GM12874 (cell line): ENCODE measurements around the gene PRPSAP1.

Experiments
- CTCF ChIP-seq: IDR thresholded peaks from 2 replicates; pipeline ENCODE4 v1.5.1; 2011; ENCODE audit warnings: low read depth, mild to moderate bottlenecking, control low read depth, low read length, moderate library complexity; ENCODE audit not compliant: insufficient read depth

PRPSAP1 gene

GRCh38 chr17:76280650-76281049 lies 73.1 kb downstream of the PRPSAP1 start:
- no peak for TF ChIP-seq CTCF

GRCh38 chr17:76279742-76280287 lies 73.9 kb downstream of the PRPSAP1 start:
- no peak for TF ChIP-seq CTCF

GRCh38 chr17:76278952-76279741 lies 74.6 kb downstream of the PRPSAP1 start:
- peak; percentile 90 for TF ChIP-seq CTCF

GRCh38 chr17:76278268-76278908 lies 75.3 kb downstream of the PRPSAP1 start:
- no peak for TF ChIP-seq CTCF

- no peak for TF ChIP-seq CTCF
Measured at GRCh38 chr17:76277300-76278267, 76.1 kb downstream of the PRPSAP1 start.

GRCh38 chr17:76276461-76277299 lies 77.0 kb downstream of the PRPSAP1 start:
- TF ChIP-seq CTCF = no peak
